Stimulated activated CD8-positive, alpha-beta memory T cell treated with anti-CD3 and anti-CD28 coated beads, Interleukin-7, amount 100 ng/mL, for 1 hour (primary cell): ENCODE results near the gene NLRP7.
"Not testable (repeated sequence)": the region's sequence is repeated elsewhere in the genome, so short reads cannot be mapped to it uniquely, and the experiment has no call there.

Source experiments
- DNase-seq, 2 donors: peaks; one replicate each; pipeline ENCODE4 v3.0.0-alpha.2; 2020; ENCODE audit warnings: low read depth in 2 of 2

NLRP7 gene

GRCh38 chr19:54947381-54947780, at the start of gene NLRP7:
TSS of gene NLRP7 (minus strand) at chr19:54947530.
- DNase-seq = no peak

- DNase-seq = no peak
Observed at GRCh38 chr19:54995561-54995960, 48.2 kb upstream of the NLRP7 start.

GRCh38 chr19:54989531-54989930, 42.2 kb upstream of the NLRP7 start:
- not testable (repeated sequence) for DNase-seq

- DNase-seq = not testable (repeated sequence)
Observed at GRCh38 chr19:54982562-54982961, 35.2 kb upstream of the NLRP7 start.

GRCh38 chr19:54973229-54974090, 26.1 kb upstream of the NLRP7 start:
- DNase-seq = not testable (repeated sequence)

GRCh38 chr19:54971446-54971845, 24.1 kb upstream of the NLRP7 start:
- DNase-seq = not testable (repeated sequence)

GRCh38 chr19:54969647-54970046, 22.3 kb upstream of the NLRP7 start:
- no peak for DNase-seq

GRCh38 chr19:54967611-54968010, 20.3 kb upstream of the NLRP7 start:
- DNase-seq = no peak

- DNase-seq = not testable (repeated sequence)
Observed at GRCh38 chr19:54965055-54965454, 17.7 kb upstream of the NLRP7 start.

- no peak for DNase-seq
Observed at GRCh38 chr19:54959840-54960239, 12.5 kb upstream of the NLRP7 start.

GRCh38 chr19:54955376-54955775, 8.0 kb upstream of the NLRP7 start:
- no peak for DNase-seq

- DNase-seq = not testable (repeated sequence)
Observed at GRCh38 chr19:54953345-54953713, 6.0 kb upstream of the NLRP7 start.

- DNase-seq = no peak
Observed at GRCh38 chr19:54952591-54953344, 5.4 kb upstream of the NLRP7 start.

- DNase-seq = not testable (repeated sequence)
Observed at GRCh38 chr19:54950580-54950979, 3.2 kb upstream of the NLRP7 start.

- no peak for DNase-seq
Observed at GRCh38 chr19:54949412-54949811, 2.1 kb upstream of the NLRP7 start.

- not testable (repeated sequence) for DNase-seq
Observed at GRCh38 chr19:54943772-54944361, 3.5 kb downstream of the NLRP7 start.

GRCh38 chr19:54939538-54939937, 7.8 kb downstream of the NLRP7 start:
- DNase-seq = not testable (repeated sequence)

GRCh38 chr19:54938906-54939305, 8.4 kb downstream of the NLRP7 start:
- no peak for DNase-seq

- no peak for DNase-seq
Observed at GRCh38 chr19:54937926-54938325, 9.4 kb downstream of the NLRP7 start.

GRCh38 chr19:54928299-54928698, 19.0 kb downstream of the NLRP7 start:
- no peak for DNase-seq

- DNase-seq = no peak
Observed at GRCh38 chr19:54923276-54923675, 24.1 kb downstream of the NLRP7 start.

GRCh38 chr19:54921082-54921481, 26.2 kb downstream of the NLRP7 start:
- no peak for DNase-seq
